ENCODE data around the gene KRTAP10-1.

- no peak for TF ChIP-seq SIX5 (IDR thresholded peaks at IDR 0.05; ENCODE audit: low read depth, low read length)
- TF ChIP-seq EZH2 (IDR thresholded peaks at IDR 0.05; ENCODE audit: low read depth, low read length, severe bottlenecking) = no peak
- TF ChIP-seq FOSL1 (IDR thresholded peaks at IDR 0.05; ENCODE audit: insufficient read depth, low read depth, low read length) = no peak
Measured at GRCh38 chr21:44525391-44526095, 14.5 kb downstream of the KRTAP10-1 start.

Measured in H1 (cell line).